Measurements from ENCODE around the gene RAB28. TPM values are rescaled to one million over a fixed set of nuclear protein-coding genes. Genes with fewer than 3 reads are reported as not detected.

The RAB28 gene
- total RNA-seq, 2 experiments from 2014 or later: 12.7 to 17.5 TPM

- POLR2A ChIA-PET: no interaction called here
These were observed 155.5 kb downstream of the RAB28 start for GRCh38 chr4:13328591-13328990.

GRCh38 chr4:13327991-13328390 is 156.1 kb downstream of the RAB28 start:
- Mint-ChIP-seq H3K27ac (no peak overlapping the region), H3K27me3 (no peaks in the 10 kb centered on the region), H3K36me3 (ENCODE audit: low read depth) (peaks cover 21% of the 10 kb centered on the region), H3K4me1 (peaks cover 5% of the 10 kb centered on the region), H3K9me3 (ENCODE audit: low read depth) (peaks cover 3% of the 10 kb centered on the region), H3K4me3 (no peak overlapping the region)
- no peak for ATAC-seq
- ChIA-PET CTCF (no interaction called here), POLR2A (no interaction called here)
- intact Hi-C loops (cut with DNase I, micrococcal nuclease): no loop called here
- DNase-seq: no peak

More at GRCh38 chr4:13328591-13328990, 155.5 kb downstream of the RAB28 start:
- Mint-ChIP-seq H3K4me1 (peaks cover 5% of the 10 kb centered on the region), H3K27ac (no peak overlapping the region), H3K4me3 (no peak overlapping the region), H3K27me3 (no peaks in the 10 kb centered on the region), H3K36me3 (ENCODE audit: low read depth) (peaks cover 18% of the 10 kb centered on the region), H3K9me3 (ENCODE audit: low read depth) (peaks cover 3% of the 10 kb centered on the region)
- intact Hi-C loops (cut with DNase I, micrococcal nuclease): no loop called here
- no peak for DNase-seq
- no peak for ATAC-seq
- CTCF ChIA-PET: no interaction called here

GRCh38 chr4:13325744-13326143 is 158.4 kb downstream of the RAB28 start:
- Mint-ChIP-seq H3K4me3 (no peak overlapping the region), H3K36me3 (ENCODE audit: low read depth) (peaks cover 32% of the 10 kb centered on the region), H3K27me3 (no peaks in the 10 kb centered on the region), H3K4me1 (peaks cover 5% of the 10 kb centered on the region), H3K9me3 (ENCODE audit: low read depth) (peaks cover 5% of the 10 kb centered on the region), H3K27ac (no peak overlapping the region)
- DNase-seq: no peak
- CTCF ChIA-PET: no interaction called here
- POLR2A ChIA-PET: no interaction called here
- intact Hi-C loops (cut with DNase I, micrococcal nuclease): no loop called here
- ATAC-seq: no peak

- no peak for DNase-seq
- peaks cover 9% of the 10 kb centered on the region for H3K9me3 Mint-ChIP-seq (ENCODE audit: low read depth)
- peaks cover 29% of the 10 kb centered on the region for H3K36me3 Mint-ChIP-seq (ENCODE audit: low read depth)
- intact Hi-C loops (cut with DNase I, micrococcal nuclease): no loop called here
- no peaks in the 10 kb centered on the region for H3K27me3 Mint-ChIP-seq
- no peak overlapping the region for H3K27ac Mint-ChIP-seq
- ChIA-PET CTCF (no interaction called here), POLR2A (no interaction called here)
- peaks cover 5% of the 10 kb centered on the region for H3K4me1 Mint-ChIP-seq
- H3K4me3 Mint-ChIP-seq: no peak overlapping the region
- ATAC-seq: no peak
These were observed 160.2 kb downstream of the RAB28 start for GRCh38 chr4:13323921-13324320.

- no peaks in the 10 kb centered on the region for H3K27me3 Mint-ChIP-seq
- DNase-seq (no peak), ATAC-seq (no peak)
- no peak overlapping the region for H3K4me3 Mint-ChIP-seq
- peaks cover 5% of the 10 kb centered on the region for H3K4me1 Mint-ChIP-seq
- POLR2A ChIA-PET: no interaction called here
- CTCF ChIA-PET: no interaction called here
- H3K27ac Mint-ChIP-seq: no peak overlapping the region
- peaks cover 11% of the 10 kb centered on the region for H3K9me3 Mint-ChIP-seq (ENCODE audit: low read depth)
- intact Hi-C loops (cut with DNase I, micrococcal nuclease): no loop called here
- H3K36me3 Mint-ChIP-seq (ENCODE audit: low read depth): peaks cover 29% of the 10 kb centered on the region
These were observed 161.4 kb downstream of the RAB28 start for GRCh38 chr4:13322681-13323101.

Other genes with a start within 250 kb of the RAB28 start
- gene NKX3-2, start 60.2 kb upstream of the RAB28 start, total RNA-seq: not detected
- gene BOD1L1, start 143.4 kb upstream of the RAB28 start, total RNA-seq: 10 to 100 TPM; 32.4 to 42.7 TPM

Data from activated CD4-positive, alpha-beta T cell treated with anti-CD3 and anti-CD28 coated beads for 36 hours (primary cell).